Activated naive CD4-positive, alpha-beta T cell (primary cell): Measurements from ENCODE around the gene CCRL2.
A peak's percentile ranks its signal among the peaks of the same experiment; 100 is the strongest.
"Not testable (repeated sequence)": the region's sequence is repeated elsewhere in the genome, so short reads cannot be mapped to it uniquely, and the experiment has no call there.

Experiments
- DNase-seq, 4 experiments: peaks; one replicate each; lab custom pipeline; 2025; lab: John Stamatoyannopoulos, UW

CCRL2 gene

DNA sequence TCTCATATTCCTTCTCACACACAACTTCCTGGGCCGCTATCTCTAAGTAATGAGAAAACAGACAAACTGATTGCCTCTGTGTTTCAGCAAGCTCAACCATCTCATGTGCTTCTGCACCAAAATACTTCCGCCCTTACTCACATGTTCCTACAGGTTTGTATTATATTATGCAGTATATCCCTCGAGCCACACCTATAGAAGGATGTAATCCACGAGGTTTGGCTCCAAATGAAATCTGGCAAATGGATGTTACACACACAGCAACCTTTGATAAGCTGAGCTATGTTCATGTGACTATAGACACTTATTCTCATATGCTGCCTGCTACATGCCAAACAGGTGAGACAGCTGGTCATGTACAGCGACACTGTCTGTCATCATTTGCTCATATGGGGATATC lies 22.6 kb downstream of the CCRL2 start:
- no peak for DNase-seq

DNA sequence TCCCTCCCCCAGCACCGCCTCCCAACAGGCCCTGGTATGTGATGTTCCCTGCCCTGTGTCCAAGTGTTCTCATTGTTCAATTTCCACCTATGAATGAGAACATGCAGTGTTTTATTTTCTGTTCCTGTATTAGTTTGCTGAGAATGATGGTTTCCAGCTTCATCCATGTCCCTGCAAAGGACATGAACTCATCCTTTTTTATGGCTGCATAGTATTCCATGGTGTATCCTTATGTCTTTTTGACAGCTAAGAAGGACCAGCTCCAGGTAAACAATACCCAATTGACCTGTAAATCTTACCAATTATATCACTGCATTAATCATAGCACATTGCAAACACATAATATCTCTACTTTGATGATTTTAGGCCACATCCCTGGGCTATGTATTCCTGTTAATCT lies 23.8 kb downstream of the CCRL2 start:
- DNase-seq: not testable (repeated sequence)

DNA sequence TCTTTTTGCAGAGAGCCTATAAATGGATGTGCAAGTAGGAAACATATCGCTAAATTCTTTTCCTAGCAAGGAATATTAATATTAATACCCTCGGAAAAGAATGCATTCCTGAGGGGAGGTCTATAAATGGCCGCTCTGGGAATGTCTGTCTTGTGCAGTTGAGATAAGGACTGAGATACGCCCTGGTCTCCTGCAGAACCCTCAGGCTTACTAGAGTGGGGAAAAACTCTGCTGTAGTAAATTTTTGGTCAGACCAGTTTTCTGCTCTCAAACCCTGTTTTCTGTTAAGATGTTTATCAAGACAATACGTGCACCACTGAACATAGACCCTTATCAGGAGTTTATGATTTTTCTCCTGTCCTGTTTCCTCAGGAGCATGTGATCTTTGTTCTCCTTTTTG lies 24.8 kb downstream of the CCRL2 start:
- not testable (repeated sequence) for DNase-seq

DNA sequence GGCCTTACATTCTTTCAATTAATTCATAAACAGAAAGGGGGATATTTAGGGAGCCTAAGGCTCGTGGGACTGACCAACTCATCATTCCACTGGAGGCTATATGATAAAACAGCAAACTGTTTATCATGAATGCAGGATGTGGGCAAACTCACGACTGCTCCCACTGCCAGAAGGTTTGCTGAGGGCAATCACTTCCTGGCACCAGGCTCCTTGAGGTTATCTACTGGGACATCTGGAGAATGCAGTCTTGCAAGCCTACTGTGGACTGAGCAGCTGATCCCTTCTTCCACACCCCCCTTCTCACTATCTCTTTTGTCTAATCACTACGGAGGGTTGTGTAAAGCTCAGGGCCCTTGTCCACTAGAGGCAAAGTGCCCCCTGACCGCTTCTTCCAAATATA lies 26.1 kb downstream of the CCRL2 start:
- DNase-seq: not testable (repeated sequence)

DNA sequence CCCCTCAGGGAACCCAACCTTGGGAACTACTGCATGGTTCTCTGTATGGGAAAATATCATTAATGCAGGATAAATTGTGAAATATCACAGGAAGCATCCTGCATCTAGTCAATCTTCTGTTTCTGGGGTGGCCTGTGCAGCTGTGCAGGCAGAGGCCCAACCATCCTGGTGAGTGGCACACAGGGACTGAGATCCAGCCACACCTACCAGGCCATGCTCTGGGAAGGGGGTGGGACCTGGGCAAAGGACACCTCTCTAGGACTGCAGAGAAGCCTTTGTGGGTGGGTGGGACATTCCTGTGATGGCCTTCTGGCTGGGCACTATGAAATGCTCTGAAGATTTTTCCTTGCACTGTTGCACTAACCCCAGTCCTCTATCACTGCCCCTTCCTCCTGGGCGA lies 26.8 kb downstream of the CCRL2 start:
- DNase-seq: no peak

DNA sequence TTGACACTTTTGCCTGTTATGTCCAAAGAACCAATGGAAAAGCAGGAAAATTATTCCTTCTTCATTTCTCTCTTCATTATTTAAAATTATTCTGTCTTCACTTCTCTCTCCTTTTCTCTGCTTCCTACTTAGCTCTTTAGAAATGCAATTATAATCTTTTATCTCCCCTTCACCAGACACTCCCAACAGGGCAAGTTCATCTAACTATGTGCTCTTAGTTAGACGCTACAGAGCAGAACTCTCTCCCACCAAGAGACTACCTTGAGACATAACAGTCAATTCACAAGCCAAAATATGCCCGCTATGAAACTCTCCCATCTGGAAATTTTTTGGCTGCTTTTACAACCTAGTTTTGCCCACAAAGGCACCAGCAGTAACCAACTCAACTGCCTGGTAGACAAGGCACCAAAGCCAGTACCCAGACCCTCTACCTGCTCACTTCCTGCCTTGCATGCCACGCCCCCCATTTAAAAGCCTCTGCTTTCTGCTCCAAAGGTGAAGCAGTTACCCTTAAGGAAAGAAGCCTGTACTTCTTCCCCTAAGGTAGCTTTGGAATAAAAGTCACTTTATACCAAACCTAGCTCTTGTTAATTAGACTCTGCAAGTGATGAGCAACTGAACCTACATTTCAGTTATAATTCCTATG lies 28.1 kb downstream of the CCRL2 start:
- no peak for DNase-seq

DNA sequence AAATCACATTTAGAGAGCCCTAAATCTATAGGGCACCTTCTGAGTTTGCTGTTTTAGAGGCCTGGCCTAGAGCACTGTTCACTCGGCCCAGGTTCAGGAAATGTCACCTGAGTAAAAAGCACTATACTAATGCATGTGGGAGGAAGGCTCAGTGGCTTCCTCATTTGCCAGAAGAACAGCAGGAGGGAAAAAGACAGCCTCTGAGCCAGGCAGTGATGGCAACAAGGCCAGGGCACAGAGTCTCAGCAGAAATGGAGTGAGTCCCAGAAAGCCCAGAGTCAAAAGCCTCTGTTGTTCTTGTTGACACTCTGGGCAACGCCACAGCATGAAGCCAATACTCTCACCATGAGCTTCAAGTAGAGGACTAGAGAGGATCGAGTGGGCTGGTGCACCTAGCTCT lies 31.8 kb downstream of the CCRL2 start:
- DNase-seq: no peak

DNA sequence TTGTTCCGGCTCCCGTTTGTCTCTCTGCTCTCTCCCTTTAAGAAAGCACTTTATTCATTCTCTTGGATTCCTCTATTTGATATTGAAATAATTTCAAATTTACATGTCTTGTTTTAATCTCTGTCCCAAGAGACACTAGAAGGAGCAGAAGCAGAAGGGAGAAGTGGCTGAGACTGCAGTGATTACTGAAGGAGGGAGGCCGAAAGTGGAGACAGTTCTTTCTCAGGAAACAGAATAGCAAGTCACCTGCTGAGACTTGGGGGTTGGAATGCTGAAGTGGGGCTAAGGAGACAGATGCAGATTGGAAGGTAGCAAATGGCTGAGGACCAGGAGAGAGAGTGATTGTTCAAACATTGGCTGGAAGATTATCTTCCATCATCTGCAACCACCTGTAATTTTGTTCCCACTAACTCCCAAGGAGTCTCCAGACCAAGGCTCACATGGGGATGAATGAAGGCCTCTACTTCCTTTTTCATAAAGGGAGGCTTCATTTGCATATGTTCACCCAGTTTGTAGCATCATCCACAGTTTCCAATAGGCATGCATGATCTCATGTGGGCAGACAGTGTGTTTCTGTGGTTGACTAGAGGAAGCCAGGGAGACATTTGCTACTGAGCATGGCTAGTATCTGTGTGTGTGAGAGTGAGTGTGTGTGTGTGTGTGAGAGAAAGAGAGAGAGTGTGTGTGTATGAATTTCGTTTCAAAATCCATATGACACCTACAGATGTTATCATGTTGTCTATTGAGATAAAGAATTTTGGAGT lies 33.7 kb downstream of the CCRL2 start:
- DNase-seq: no peak

DNA sequence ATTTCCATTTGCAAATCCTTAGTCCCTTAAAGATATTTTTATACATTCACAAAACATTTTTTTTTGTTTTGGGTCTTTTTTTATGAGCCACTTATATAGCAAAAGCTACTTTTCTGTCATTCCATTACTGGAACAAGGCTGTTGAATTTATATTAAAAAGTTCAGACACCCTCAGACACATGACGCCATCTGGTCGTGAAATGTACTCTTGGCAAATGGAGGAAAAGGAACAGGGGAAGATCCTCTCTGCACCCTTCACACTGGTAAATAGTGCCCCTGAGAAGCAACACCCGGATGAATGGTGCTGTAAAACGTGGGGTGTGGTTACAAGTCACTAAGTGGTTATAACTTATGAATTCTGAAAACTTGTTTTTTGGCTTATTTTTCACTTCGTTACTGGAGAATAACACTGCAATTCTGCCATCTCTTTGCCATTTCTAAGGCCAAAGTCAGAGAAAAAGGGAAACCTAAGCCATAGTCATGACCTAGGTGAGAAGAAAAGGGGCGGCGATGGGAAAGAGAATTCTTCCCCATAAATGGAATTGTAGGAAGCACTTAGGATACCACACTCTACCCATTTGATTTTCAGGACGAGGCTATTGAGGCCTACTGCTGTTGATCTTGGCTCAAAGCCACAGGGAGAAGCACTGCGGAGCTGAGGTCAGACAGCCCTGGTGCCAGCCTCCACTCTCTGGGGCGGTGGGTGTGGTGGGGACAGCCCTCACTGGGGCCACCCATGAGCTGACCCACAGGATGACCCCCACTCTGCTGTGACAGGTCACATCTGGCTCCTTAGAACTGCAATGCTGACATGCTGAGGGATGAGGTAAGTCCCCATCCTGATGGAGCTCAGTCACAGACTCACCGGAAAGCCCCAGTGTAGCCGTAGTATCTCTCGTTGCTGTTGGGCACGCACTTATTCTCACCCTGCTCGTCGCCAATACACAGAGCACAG lies 35.8 kb downstream of the CCRL2 start:
- DNase-seq: peak in 1 of 4 experiments; percentile 21

DNA sequence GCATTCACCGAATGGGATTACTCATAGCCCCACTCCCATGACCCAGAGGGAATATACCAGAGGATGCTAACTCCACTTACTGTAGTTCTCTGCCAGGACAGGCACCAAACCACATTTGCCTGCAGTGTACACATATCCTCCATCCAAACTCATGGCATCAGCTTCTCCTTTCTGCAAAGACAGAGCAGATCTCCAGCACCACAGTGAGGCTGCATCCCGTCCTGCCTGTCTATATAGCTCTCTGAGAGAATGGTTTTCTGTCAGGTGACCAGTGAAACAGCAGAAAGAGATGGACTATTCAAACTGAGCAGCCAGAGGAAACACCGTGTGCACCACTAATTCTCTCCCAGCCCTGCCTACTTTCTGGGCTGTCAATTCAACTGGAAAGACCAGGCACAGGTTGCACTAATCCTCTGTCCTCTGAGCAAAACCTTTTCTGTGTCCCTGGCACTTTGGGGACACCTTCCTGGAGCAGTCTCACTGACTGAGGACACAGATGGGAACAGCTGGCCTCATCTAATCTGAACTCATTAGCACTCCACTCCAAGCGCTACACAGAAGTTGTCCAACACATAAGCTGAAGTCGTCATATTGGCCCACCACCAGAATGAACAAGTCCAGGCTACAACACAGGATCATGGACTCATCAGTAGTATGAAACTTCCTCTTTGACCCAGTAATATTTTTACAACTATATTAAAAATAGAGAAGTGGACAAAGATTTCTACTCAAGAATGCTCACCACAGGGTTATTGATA lies 40.3 kb downstream of the CCRL2 start:
- no peak for DNase-seq

DNA sequence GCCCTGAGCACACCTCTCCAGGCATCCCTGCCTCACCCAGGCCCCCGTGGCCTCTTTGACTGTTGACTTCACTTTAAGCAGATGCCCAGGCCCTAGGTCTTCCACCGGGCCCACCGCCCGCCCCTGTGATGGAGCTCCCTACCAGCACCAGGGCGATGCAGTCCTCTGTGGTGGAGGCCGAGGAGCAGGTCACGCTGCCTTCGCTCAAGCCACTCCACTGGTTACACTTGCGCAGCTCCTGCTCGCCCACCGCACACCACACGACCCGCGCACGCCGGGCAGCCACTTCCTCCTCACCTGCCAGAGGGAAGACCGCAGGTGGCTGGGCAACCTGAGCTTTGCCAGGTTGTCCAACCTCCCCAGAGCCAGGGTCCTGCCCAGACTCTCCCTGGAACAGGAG lies 41.7 kb downstream of the CCRL2 start:
- DNase-seq: no peak

DNA sequence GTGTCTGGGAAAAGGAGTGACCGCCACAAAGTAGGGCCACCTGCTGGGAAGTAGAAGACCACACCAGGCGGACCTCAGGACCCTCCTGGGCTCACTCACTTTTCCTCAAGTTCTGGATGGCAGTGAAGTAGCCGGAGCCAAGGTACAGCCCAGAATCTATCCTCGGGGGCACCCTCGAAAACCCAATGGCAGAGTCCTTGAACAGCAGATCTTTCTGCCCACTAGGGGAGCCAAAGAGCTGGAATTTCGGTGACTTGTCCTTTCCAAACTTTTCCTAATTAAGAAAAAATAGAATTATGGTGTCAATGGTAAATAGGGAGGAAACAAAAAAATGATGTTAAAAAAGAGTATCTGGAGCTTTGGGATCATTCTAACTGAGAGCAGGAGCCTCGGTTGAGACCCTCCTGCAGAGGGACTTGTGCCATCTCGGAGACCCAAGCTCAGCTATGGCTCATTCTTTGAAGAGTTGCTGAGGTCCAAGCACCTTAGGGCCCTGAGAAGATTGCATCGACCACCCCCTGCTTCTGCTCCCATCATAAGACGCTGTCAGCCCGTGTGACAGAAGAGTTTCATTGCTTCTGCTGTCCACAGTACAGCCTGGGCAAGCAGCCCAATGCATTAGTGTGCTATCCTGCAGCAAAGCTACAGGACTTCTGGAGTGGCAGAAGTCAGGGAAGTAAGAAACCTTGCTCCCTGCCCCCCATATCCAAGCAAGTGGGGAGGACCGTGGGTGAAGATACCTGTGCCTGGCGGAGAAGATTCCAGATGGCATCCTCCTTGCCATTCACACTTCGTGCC lies 42.9 kb downstream of the CCRL2 start:
- DNase-seq: no peak

DNA sequence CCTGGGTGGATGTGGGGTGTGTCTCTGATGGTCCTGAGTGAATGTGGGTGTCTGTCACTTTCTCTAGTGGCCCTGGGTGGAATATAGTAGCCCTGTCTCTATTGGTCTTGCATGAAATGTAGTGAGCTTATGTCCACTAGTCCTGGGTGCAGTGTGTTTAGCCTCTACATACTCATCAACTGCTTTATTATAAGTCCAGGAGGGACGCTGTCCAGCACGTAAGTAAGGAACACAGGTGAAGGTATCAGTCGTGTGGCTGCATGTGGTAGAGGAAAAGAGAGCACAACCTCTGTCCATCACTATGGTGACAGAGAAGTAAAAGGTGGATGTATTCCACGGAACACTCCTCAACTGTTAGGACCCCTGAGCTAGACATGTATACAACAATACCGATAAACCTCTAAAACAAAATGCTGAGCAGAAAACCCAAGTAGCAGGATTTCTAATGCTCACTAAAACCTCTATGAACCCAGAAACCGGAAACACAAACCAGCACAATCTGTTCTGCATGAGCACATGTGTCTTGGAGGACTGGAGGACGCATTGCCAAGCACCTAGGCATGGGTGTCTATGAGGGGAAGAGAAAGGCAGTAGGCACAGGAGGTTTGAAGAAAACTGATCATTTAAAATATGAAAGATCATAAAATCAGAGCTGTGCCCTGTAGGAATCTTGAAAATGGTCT lies 46.6 kb downstream of the CCRL2 start:
- DNase-seq: no peak

DNA sequence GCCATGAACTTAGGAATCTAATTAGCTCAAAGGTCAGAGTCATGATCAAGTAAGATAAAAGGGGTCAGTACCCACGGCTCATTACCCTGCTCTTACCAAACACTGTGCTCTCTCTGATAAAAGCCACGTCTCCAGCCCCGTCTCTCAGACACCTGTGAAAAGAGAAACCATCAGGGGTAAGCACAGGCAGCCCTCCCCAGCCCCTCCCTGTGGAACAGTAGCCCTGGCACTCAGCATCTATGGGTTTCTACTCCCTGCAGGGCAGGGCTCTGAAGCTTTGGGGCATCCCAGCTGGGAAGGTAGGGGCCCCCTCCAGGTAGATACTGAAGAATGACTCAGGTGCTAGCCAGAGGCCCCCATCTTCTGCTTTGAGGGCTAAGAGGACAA lies 47.1 kb downstream of the CCRL2 start:
- DNase-seq: no peak

DNA sequence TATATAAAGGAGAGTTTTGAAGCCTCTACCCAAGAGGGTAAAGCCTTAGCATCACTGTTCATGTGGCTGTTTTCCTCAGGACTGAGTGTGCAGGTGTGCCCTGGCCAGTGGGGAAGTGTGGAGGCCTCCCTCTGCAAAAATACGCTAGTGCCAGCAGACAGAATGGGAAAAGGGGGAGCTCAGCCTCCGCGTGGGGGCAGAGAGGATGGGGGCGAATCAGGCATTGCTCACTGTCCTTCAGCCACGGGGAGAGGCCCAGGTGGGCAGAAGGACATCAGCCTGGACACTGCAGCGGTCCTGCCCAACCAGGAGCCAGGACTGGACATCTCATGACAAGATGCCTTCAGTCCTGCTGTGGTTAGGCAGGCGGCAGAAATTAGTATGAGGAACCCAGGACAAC lies 47.5 kb downstream of the CCRL2 start:
- no peak for DNase-seq

DNA sequence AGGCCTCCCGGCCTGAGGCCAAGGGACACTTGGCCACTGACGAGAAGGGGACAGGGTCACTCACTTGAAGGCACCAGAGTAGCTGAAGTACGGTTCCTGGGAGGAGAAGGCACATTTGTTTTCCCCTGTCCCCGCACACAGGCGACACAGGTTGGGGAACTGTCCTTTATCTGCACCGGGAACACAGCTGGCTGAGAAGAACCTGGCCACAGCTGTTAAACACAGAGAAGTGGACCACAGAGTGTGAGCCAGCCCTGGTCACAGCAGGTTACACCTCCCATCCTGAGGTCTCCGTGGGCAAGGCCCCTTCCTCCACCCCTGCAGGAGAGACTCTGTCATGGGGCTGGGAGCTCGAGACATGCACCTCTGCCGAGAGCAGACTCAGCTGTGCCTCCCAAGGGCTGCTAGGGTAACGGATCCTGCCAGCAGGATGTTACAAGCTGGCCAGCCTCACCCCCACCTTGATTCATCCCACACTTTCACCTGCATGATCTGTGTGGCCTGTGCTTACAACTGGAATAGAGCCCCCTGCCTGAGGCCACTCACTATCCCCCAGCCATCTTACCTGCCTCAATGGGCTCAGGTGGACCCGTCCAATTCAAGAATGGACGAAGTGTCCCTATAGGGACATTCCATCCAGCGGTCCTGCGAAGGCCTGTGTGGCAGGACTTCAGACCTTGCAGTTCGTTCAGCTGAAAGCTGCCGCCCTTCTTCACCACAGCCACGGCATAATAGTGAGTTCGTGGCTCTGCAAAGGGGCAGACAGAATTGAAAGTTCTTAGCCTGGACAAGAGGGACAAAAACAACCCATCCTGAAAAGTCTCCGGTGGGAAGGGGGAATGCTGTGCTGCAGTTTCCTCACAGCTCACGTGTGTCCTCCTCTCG lies 48.4 kb downstream of the CCRL2 start:
- no peak for DNase-seq

DNA sequence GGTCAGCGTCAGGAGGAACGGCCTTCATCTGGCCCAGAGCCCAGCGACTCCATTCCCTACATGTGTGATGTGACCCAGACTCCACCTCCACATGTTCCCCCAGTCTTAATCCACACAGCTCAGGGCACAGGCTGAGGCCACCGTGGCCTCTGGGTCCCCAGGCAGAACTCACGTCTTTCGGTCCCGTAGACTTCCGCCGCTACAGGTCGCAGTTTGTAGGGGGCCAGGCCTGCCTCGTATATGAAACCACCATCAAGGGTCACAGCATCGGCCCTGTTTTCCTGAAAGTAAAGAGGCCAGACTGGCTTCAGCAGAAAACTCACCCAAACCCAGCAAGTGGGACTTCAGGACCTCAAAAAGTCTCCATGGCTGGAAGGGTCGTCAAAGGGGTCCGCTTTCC lies 49.1 kb downstream of the CCRL2 start:
- no peak for DNase-seq
